Measurements from ENCODE around the gene GPM6B.
A peak's percentile ranks its signal among the peaks of the same experiment; 100 is the strongest.

Gene GPM6B

DNA sequence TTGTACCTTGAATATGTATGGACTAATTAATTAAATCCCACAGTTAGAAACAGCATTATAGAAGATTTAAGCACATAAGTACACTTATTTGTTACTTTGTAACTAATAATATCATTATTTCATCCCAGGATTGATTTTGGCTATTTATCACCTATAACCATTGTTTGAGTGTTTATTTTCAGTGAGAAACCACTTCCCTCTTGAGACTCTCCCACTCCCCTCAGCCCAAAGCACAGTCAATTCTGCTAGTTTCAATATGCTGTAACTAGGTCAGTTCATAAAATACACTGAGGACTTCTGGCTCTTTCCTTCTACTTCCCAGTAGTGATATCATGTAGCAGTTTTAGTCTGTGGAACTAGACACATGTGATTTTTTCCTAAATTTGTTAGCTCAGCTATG lies 66.1 kb downstream of the GPM6B start:
- H3K79me2 ChIP-seq (ENCODE audit: insufficient read depth, low read length), result no peaks in the 10 kb centered on the region
- no peak overlapping the region for H3K4me2 ChIP-seq (ENCODE audit: low read depth, low read length, poor library complexity, severe bottlenecking)
- H3F3A ChIP-seq (ENCODE audit: insufficient read depth), result no peaks in the 10 kb centered on the region
- H2AFZ ChIP-seq (ENCODE audit: low read depth, low read length, severe bottlenecking), result no peak overlapping the region
- no peaks in the 10 kb centered on the region for H4K20me1 ChIP-seq (ENCODE audit: low read depth, low read length)
- TF ChIP-seq EZH2phosphoT487 (conservative IDR thresholded peaks at IDR 0.05; ENCODE audit: low read length), result no peak
- H3K9ac ChIP-seq (ENCODE audit: low read length), result no peak overlapping the region
- H3K4me3 ChIP-seq (ENCODE audit: insufficient read depth, low read length, poor library complexity, severe bottlenecking), result no peak overlapping the region
- no peak overlapping the region for H3K27ac ChIP-seq (ENCODE audit: low read depth, low read length)
- peaks cover 7% of the 10 kb centered on the region; the same call in 1 of the 2 replicates for H3K36me3 ChIP-seq (ENCODE audit: low read length)
- no peaks in the 10 kb centered on the region for H3K9me2 ChIP-seq (replicated peaks; ENCODE audit: insufficient read depth, low read length)
- no peaks in the 10 kb centered on the region for H3K9me3 ChIP-seq (ENCODE audit: insufficient read depth, low read length)
- H3K27me3 ChIP-seq (ENCODE audit: low read length), result no peaks in the 10 kb centered on the region

DNA sequence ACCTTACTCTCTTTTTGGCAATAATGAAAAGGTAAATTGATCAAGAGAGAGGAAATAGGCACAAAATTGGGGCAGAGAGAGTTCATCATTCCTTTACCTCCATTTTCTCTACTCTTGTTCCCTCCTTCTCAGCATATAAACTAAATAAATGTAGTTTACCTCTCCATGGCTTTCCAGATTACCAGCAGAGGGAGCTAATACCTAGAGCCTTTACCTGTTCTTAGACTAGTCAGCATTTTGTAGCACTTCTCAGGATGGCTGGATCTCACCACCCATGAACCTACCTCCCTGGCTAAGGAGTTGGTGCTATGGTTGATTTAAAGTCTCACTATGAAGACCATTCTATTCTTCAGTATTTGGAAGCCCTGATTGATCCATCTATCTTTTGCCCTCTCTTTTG lies 66.7 kb downstream of the GPM6B start:
- Histone ChIP-seq H3K9me3 (ENCODE audit: insufficient read depth, low read length) (no peaks in the 10 kb centered on the region), H3K9ac (ENCODE audit: low read length) (no peak overlapping the region), H3K9me2 (replicated peaks; ENCODE audit: insufficient read depth, low read length) (no peaks in the 10 kb centered on the region), H3K4me3 (ENCODE audit: insufficient read depth, low read length, poor library complexity, severe bottlenecking) (no peak overlapping the region), H3K27ac (ENCODE audit: low read depth, low read length) (no peak overlapping the region), H3K4me2 (ENCODE audit: low read depth, low read length, poor library complexity, severe bottlenecking) (no peak overlapping the region), H3F3A (ENCODE audit: insufficient read depth) (no peaks in the 10 kb centered on the region), H3K79me2 (ENCODE audit: insufficient read depth, low read length) (no peaks in the 10 kb centered on the region), H3K36me3 (ENCODE audit: low read length) (peaks cover 7% of the 10 kb centered on the region; the same call in 1 of the 2 replicates), H2AFZ (ENCODE audit: low read depth, low read length, severe bottlenecking) (no peak overlapping the region), H4K20me1 (ENCODE audit: low read depth, low read length) (no peaks in the 10 kb centered on the region), H3K27me3 (ENCODE audit: low read length) (no peaks in the 10 kb centered on the region)
- TF ChIP-seq EZH2phosphoT487 (conservative IDR thresholded peaks at IDR 0.05; ENCODE audit: low read length), result no peak
- TF ChIP-seq, protein P1, sequence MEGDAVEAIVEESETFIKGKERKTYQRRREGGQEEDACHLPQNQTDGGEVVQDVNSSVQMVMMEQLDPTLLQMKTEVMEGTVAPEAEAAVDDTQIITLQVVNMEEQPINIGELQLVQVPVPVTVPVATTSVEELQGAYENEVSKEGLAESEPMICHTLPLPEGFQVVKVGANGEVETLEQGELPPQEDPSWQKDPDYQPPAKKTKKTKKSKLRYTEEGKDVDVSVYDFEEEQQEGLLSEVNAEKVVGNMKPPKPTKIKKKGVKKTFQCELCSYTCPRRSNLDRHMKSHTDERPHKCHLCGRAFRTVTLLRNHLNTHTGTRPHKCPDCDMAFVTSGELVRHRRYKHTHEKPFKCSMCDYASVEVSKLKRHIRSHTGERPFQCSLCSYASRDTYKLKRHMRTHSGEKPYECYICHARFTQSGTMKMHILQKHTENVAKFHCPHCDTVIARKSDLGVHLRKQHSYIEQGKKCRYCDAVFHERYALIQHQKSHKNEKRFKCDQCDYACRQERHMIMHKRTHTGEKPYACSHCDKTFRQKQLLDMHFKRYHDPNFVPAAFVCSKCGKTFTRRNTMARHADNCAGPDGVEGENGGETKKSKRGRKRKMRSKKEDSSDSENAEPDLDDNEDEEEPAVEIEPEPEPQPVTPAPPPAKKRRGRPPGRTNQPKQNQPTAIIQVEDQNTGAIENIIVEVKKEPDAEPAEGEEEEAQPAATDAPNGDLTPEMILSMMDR (IDR thresholded peaks at IDR 0.05; ENCODE audit: insufficient read depth, low read length, poor library complexity, severe bottlenecking), result peak; percentile 28

DNA sequence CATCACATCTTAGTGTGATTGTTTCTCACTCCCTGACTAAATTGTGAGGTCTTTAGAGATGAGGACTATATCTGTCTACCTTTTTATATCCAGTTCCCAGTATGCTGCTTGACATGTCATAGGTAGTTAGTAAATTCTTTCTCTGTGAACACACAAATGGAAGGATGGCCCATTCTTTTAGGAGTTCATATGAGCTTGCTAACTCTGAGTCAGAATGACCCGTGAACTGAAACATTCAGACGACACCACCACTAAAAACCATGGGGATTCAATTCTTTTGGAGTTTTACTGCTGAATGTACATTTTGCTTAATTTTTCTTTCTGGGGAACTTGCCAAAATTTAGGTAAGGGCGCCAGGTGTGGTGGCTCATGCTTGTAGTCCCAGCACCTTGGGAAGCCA lies 68.4 kb downstream of the GPM6B start:
- H3K36me3 ChIP-seq (ENCODE audit: low read length), result peaks cover 7% of the 10 kb centered on the region; the same call in 1 of the 2 replicates
- no peak overlapping the region for H3K9ac ChIP-seq (ENCODE audit: low read length)
- TF ChIP-seq, protein P1 (IDR thresholded peaks at IDR 0.05; ENCODE audit: insufficient read depth, low read length, poor library complexity, severe bottlenecking), result no peak
- TF ChIP-seq EZH2phosphoT487 (conservative IDR thresholded peaks at IDR 0.05; ENCODE audit: low read length), result no peak

DNA sequence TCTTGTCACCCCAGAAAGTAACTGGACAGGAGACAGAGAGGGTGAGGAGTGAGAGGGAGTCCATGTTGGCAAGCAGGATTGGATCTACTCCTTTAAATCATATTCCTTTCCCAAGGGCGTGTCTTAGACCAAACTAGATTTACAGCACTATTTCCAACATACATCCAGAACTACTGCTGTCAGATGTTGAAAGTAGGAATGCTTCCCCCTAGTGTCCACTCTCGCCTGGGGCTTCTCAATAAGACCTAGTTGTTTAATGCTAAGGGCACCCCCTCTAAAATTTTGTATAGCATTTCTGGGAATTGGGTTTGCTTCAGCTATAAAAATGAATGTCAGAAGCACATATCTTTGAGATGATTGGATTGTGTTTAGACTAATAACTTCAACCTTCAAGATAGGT lies 69.1 kb downstream of the GPM6B start:
- H3K36me3 ChIP-seq (ENCODE audit: low read length), result peaks cover 7% of the 10 kb centered on the region; the same call in 1 of the 2 replicates
- H3K4me3 ChIP-seq (ENCODE audit: insufficient read depth, low read length, poor library complexity, severe bottlenecking), result no peak overlapping the region
- H3K27ac ChIP-seq (ENCODE audit: low read depth, low read length), result no peak overlapping the region

More for the DNA sequence above, 68.4 kb downstream of the GPM6B start:
- Histone ChIP-seq H3K27ac (ENCODE audit: low read depth, low read length) (no peak overlapping the region), H3F3A (ENCODE audit: insufficient read depth) (no peaks in the 10 kb centered on the region), H3K4me2 (ENCODE audit: low read depth, low read length, poor library complexity, severe bottlenecking) (no peak overlapping the region), H3K79me2 (ENCODE audit: insufficient read depth, low read length) (no peaks in the 10 kb centered on the region), H3K27me3 (ENCODE audit: low read length) (no peaks in the 10 kb centered on the region), H4K20me1 (ENCODE audit: low read depth, low read length) (no peaks in the 10 kb centered on the region), H3K9me3 (ENCODE audit: insufficient read depth, low read length) (no peaks in the 10 kb centered on the region), H3K4me3 (ENCODE audit: insufficient read depth, low read length, poor library complexity, severe bottlenecking) (no peak overlapping the region), H2AFZ (ENCODE audit: low read depth, low read length, severe bottlenecking) (no peak overlapping the region), H3K9me2 (replicated peaks; ENCODE audit: insufficient read depth, low read length) (no peaks in the 10 kb centered on the region)

More for the DNA sequence above, 69.1 kb downstream of the GPM6B start:
- Histone ChIP-seq H3K9me2 (replicated peaks; ENCODE audit: insufficient read depth, low read length) (no peaks in the 10 kb centered on the region), H3K27me3 (ENCODE audit: low read length) (no peaks in the 10 kb centered on the region), H3K9ac (ENCODE audit: low read length) (no peak overlapping the region), H3F3A (ENCODE audit: insufficient read depth) (no peaks in the 10 kb centered on the region), H4K20me1 (ENCODE audit: low read depth, low read length) (no peaks in the 10 kb centered on the region), H3K79me2 (ENCODE audit: insufficient read depth, low read length) (no peaks in the 10 kb centered on the region), H2AFZ (ENCODE audit: low read depth, low read length, severe bottlenecking) (no peak overlapping the region), H3K9me3 (ENCODE audit: insufficient read depth, low read length) (no peaks in the 10 kb centered on the region), H3K4me2 (ENCODE audit: low read depth, low read length, poor library complexity, severe bottlenecking) (no peak overlapping the region)
- TF ChIP-seq, protein P1 (IDR thresholded peaks at IDR 0.05; ENCODE audit: insufficient read depth, low read length, poor library complexity, severe bottlenecking), result no peak
- TF ChIP-seq EZH2phosphoT487 (conservative IDR thresholded peaks at IDR 0.05; ENCODE audit: low read length), result no peak
